ENCODE results near the gene COA3.
A peak's percentile ranks its signal among the peaks of the same experiment; 100 is the strongest.
"Not testable (repeated sequence)": the region's sequence is repeated elsewhere in the genome, so short reads cannot be mapped to it uniquely, and the experiment has no call there.

Gene COA3

DNA sequence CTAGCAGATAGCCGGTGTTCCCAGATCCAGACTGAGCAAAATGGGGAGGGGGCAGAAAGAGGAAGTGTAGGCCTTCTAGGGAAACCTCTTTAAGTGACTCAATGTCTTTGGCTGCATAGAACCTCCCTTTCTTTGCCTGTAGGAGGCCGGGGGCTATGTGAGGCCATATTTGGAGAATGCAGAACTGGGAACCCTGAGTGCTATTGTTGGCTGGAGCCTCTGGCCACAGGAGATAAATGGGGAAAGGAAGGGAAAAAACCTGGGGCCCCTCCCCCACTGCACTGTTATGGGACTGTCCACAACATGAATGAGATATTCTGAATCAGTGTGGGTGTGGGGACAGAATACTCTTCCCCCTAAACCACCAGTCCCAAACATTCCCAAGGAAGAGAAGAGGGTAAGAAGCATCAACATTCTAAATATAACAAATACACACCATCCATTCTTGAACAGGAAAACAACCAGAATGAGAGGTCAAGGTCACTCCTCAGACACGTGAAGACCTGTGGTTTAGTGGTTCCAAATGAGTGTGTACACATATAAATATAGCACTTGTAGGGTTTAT is 22.9 kb downstream of the COA3 start:
- TF ChIP-seq, protein P1, sequence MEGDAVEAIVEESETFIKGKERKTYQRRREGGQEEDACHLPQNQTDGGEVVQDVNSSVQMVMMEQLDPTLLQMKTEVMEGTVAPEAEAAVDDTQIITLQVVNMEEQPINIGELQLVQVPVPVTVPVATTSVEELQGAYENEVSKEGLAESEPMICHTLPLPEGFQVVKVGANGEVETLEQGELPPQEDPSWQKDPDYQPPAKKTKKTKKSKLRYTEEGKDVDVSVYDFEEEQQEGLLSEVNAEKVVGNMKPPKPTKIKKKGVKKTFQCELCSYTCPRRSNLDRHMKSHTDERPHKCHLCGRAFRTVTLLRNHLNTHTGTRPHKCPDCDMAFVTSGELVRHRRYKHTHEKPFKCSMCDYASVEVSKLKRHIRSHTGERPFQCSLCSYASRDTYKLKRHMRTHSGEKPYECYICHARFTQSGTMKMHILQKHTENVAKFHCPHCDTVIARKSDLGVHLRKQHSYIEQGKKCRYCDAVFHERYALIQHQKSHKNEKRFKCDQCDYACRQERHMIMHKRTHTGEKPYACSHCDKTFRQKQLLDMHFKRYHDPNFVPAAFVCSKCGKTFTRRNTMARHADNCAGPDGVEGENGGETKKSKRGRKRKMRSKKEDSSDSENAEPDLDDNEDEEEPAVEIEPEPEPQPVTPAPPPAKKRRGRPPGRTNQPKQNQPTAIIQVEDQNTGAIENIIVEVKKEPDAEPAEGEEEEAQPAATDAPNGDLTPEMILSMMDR (IDR thresholded peaks at IDR 0.05; ENCODE audit: insufficient read depth, low read depth, low read length, missing control alignments) = no peak
- no peak overlapping the region for H3K4me3 ChIP-seq (ENCODE audit: low read depth, low read length)
- DNase-seq (ENCODE audit: low read depth) = peak; percentile 44

DNA sequence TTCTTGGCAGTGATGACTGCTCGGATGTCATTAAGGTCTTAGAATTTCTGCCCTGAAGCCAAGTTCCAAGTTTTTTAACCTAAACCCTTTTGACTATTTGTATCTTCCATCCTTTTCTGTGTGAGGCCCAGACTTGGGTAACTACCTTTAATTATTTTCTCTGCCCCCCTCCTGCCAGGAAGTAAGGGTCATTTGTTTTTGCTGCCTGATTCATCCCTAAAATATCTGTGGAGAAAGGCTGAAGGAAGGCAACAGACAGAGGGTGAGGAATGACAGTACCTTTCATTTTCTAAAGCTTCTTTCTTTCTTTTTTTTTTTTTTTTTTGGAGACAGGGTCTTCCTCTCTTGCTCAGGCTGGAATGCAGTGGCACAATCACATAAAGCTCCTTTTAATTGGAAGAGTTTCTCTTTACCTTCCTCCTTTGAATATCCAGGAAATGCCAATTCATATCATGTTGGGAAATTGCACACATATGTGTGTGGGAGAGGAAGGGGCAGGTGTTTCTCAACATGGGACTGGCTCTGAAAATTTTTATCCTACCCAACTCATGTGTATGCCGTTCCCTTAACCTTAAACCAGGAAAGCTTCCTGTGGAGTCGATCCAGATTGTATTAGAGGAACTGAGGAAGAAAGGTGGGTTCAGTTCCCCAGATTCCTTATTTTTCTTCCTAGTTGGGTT is 24.3 kb downstream of the COA3 start:
- DNase-seq (ENCODE audit: low read depth) = no peak
- TF ChIP-seq, protein P1 (IDR thresholded peaks at IDR 0.05; ENCODE audit: insufficient read depth, low read depth, low read length, missing control alignments) = no peak
- H3K4me3 ChIP-seq (ENCODE audit: low read depth, low read length) = peak overlapping the region; percentile 90

DNA sequence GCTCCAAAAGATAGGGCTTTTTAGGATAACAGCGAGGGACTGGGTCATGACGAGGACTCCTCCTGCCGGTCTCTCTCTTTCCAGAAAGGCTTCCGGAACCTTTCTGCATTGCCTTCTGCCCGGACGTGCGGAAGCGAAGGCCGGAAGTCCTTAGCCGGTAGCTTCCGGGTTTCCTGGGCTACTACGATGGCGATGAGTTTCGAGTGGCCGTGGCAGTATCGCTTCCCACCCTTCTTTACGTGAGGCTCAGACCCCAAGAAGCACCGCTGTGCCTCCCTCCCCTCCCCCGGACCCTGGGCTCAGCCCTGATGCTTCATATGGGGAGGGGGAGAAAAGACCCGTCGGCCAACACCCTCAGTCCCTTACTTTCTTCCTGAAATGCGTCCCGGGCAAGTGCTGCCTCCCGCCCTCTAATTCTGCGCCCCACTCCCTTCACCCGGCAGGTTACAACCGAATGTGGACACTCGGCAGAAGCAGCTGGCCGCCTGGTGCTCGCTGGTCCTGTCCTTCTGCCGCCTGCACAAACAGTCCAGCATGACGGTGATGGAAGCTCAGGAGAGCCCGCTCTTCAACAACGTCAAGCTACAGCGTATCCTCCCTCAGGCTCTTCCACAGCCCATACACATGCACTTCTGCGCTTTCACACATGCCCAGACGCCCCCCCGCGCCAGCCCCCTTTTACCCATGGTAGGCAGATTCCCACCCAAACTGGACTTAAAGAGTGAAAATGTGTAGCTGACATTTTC is 25.0 kb downstream of the COA3 start, which contains the start of gene VPS25:
VPS25 (plus strand) TSS at position 160 of the 746 bp plus-strand sequence; CDS start at position 187, 27 bp downstream.
- TF ChIP-seq, protein P1 (IDR thresholded peaks at IDR 0.05; ENCODE audit: insufficient read depth, low read depth, low read length, missing control alignments) = no peak
- H3K4me3 ChIP-seq (ENCODE audit: low read depth, low read length) = peak within 1 kb of the TSS; percentile 90
- peak; percentile 90 for DNase-seq (ENCODE audit: low read depth)

DNA sequence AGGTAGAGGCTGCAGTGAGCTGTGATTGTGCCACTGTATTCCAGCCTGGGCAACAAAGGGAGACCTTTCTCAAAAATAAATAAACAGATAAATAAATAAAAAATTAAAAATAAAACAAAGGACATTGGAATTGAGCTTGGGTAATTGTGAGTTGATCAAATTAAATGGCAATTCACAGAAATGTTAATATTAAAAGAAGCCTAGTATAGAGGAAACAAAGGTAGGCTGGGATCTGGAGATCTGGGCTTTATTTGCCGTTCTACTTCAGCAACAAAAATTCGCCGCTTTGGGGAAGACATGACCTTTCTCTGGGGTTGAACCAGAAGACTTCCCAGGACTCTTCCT is 25.6 kb downstream of the COA3 start:
- DNase-seq (ENCODE audit: low read depth) = no peak
- TF ChIP-seq, protein P1 (IDR thresholded peaks at IDR 0.05; ENCODE audit: insufficient read depth, low read depth, low read length, missing control alignments) = no peak
- peak overlapping the region; percentile 90 for H3K4me3 ChIP-seq (ENCODE audit: low read depth, low read length)

DNA sequence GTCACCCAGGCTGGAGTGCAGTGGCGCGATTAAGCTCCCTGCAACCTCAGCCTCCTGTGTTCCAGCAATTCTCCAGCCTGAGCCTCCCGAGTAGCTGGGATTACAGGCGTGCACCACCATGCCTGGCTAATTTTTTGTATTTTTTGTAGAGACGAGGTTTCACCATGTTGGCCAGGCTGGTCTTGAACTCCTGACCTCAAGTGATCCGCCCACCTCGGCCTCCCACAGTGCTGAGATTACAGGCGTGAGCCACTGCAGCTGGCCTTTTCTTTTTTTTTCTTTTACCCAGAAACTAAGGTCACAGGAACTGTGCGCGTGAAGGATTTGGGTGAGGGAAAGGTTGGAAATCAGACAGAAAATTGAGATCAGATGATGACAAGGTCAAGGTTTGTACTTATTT is 28.5 kb downstream of the COA3 start:
- DNase-seq (ENCODE audit: low read depth) = not testable (repeated sequence)

DNA sequence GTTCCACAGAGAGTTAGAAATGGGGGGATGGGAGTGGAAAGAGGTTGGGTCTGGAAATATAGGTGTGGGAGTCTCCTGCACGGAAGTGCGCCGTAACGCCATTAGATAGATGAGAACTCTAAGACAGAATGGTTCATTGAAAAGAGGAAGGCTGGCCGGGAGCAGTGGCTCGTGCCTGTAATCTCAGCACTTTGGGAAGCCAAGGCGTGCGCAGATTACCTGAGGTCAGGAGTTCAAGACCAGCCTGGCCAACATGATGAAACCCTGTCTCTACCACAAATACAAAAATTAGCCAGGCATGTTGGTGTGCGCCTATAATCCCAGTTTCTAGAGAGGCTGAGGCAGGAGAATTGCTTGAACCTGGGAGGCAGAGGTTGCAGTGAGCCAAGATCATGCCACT is 30.5 kb downstream of the COA3 start:
- DNase-seq (ENCODE audit: low read depth); H3K4me3 ChIP-seq (ENCODE audit: low read depth, low read length): not testable (repeated sequence)

More for the DNA sequence above, 28.5 kb downstream of the COA3 start:
- H3K4me3 ChIP-seq (ENCODE audit: low read depth, low read length) = not testable (repeated sequence)

DNA sequence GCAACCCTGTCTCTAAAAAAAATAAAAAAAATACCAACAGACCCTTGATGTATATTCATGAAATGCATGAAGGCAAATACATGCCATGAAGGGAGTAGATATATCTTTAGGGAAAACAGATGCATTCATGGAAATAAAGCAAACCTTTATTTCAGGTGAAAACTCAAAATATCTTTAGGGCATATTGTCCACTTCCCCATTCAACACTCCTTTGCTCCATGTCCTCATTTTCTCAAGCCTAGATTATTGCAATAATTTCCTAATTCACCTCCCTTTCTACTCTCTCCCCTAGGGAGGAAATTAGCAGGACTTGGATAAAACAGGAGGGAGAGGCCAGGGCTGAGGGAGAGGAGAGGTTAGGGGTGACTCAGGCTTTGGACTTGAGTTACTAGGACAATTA is 31.0 kb downstream of the COA3 start:
- no peak for DNase-seq (ENCODE audit: low read depth)
- no peak overlapping the region for H3K4me3 ChIP-seq (ENCODE audit: low read depth, low read length)
- TF ChIP-seq, protein P1 (IDR thresholded peaks at IDR 0.05; ENCODE audit: insufficient read depth, low read depth, low read length, missing control alignments) = no peak

Measured in GM12865 (cell line).